HG02623 (cell line): ENCODE measurements around the gene ERVFRD-1.
A peak's percentile ranks its signal among the peaks of the same experiment; 100 is the strongest.
"Not testable (repeated sequence)": the region's sequence is repeated elsewhere in the genome, so short reads cannot be mapped to it uniquely, and the experiment has no call there.

Experiments
- ATAC-seq: cut with Tn5 transposase; IDR thresholded peaks from one replicate; pipeline ENCODE4 v1.9.1; 2021; ENCODE audit warnings: moderate library complexity; ENCODE audit not compliant: unreplicated experiment

ERVFRD-1 gene

DNA sequence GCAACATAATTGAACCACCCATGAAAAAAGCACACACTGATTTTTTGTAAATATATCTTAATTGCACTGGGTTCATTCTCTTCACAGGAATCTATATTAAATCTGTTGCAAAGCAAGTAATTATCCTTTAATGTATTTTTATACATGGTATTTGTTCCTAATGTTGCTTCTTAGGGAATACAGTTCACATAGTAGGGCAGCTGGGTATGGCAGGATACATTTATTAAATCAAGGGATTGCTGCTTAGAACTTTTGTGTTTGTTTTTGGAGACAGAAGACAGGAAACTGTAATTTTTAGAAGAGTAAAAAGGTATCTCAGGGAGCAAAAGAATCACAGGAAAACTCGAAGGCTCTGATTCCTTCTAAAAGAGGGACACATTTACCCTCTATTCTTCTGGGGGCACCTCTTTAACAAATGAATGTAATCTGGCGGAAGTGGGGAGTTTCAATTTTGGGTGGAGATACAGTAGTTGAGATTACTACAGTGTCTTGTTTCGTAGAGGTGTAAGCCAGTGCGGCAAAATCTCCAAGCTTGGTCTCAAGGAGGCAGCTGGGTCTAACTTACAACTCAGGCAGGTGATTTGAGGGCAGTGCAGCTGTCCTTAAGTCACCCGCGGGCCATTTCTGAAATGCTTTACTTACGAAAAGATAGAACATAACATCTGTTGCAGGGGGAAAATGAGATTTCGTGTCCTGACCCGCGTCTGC, 18.7 kb downstream of the ERVFRD-1 start:
- ATAC-seq, result peak; percentile 32

DNA sequence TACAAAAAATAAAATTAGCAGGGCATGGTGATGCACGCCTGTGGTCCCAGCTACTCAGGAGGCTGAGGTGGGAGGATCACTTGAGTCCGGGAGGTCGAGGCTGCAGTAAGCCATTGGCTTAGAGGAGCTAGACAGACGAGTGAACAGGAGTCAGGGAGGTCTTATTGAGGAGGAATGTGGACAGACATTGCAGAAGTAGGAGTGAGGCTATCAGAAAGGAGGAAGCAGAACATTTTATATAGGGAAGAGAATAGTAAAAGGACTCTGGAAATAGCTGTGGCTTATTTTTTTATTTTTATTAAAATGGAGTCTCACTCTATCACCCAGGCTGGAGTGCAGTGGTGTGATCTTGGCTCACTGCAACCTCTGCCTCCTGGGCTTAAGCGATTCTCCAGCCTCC, 20.4 kb downstream of the ERVFRD-1 start:
- ATAC-seq, result not testable (repeated sequence)

DNA sequence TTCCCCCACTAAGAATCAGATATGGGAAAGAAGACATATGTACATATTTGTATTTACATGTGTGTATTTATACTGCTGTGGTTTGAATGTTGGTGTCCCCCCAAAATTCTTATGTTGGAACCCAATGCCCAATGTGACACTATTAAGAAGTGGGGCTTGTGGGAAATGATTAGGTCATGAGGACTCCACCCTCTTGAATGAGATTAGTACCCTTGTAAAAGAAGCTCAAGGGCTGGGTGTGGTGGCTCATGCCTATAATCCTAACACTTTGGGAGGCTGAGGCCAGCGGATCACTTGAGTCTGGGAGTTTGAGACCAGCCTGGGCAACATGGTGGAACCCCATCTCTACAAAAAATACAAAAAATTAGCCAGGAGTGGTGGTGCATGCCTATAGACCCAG, 21.8 kb downstream of the ERVFRD-1 start:
- no peak for ATAC-seq

GRCh38 chr6:11087141-11087812, 24.2 kb downstream of the ERVFRD-1 start:
- ATAC-seq, result not testable (repeated sequence)

- no peak for ATAC-seq
These were observed 25.6 kb downstream of the ERVFRD-1 start for GRCh38 chr6:11085758-11086435.

DNA sequence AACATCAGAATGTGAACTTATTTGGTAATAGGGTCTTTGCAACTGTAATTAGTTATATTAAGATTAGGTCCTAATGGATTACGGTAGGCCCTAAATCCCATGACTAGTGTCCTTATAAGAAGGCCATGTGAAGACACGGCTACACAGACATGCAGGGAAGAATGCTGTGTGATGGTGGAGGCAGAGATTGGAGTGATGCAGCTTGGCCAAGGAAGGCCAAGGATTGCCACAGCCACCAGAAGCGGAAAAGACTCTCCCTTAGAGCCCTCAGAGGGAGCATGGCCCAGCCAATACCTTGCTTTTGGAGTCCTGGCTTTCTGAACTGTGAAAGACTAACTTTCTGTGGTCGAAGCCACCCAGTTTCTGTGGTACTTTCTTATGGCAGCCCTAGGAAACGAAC, 27.6 kb downstream of the ERVFRD-1 start:
- ATAC-seq, result no peak

GRCh38 chr6:11083491-11083890, 28.0 kb downstream of the ERVFRD-1 start:
- no peak for ATAC-seq

- ATAC-seq, result no peak
These were observed 31.2 kb downstream of the ERVFRD-1 start for GRCh38 chr6:11080296-11080695.

GRCh38 chr6:11078266-11078665, 33.3 kb downstream of the ERVFRD-1 start:
- ATAC-seq, result no peak

- no peak for ATAC-seq
These were observed 35.0 kb downstream of the ERVFRD-1 start for GRCh38 chr6:11076540-11076939.

DNA sequence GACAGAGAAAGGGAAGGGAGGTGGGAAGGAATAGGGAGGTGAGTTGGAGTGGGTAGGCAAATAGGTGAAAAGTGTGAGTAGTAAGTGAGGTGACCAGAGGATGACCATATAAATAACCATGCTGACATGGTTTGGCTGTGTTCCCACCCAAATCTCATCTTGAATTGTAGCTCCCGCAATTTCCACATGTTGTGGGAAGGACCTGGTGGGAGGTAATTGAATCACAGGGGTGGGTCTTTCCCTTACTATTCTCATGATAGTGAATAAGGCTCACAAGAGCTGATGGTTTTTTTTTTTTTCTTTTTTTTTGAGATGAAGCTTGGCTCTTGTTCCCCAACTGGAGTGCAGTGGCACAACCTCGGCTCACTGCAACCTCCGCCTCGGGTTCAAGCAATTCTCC, 39.4 kb downstream of the ERVFRD-1 start:
- no peak for ATAC-seq

- no peak for ATAC-seq
These were observed 41.8 kb downstream of the ERVFRD-1 start for GRCh38 chr6:11069760-11070159.

GRCh38 chr6:11067348-11067747, 44.2 kb downstream of the ERVFRD-1 start:
- no peak for ATAC-seq

DNA sequence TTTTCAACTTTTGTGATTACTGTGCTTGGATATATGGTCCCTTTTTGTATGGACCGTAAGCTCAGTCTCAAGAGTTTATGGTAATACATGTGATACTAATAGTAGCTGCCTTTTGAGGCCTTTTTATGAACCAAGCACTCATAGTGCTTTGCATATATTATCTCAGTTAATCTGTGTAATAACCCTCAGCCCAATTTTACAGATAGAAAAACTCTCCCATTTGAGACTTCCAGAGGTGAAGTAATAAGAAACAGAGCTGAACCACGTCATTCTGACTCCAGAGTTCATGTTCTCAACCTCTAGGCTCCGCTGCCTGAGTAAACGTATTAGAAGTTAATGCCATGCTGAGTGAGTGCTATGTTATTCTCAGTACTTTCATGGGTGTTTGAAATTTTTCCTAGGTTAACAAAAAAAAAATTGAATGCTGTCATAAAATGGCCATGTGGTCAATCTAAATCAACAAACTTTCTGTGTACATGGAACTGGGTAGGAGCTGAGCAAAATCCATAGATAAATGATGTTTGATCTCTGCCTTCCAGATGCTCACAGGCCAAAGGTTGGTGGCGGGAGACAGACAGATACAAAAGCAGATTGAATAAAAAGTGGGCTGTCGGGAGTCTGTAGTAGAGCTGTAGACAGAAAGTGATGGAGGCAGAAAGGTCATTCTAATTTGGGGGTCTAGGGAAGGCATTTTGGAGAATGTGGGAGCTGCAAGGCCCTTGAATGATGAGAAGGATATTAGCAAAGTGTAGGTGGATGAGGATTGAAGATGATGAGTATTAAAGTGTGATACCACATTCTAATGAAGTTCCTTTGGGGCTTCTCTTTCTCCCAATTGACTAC, 44.8 kb downstream of the ERVFRD-1 start:
- ATAC-seq, result no peak

GRCh38 chr6:11065436-11066202, 45.9 kb downstream of the ERVFRD-1 start:
- ATAC-seq, result no peak

DNA sequence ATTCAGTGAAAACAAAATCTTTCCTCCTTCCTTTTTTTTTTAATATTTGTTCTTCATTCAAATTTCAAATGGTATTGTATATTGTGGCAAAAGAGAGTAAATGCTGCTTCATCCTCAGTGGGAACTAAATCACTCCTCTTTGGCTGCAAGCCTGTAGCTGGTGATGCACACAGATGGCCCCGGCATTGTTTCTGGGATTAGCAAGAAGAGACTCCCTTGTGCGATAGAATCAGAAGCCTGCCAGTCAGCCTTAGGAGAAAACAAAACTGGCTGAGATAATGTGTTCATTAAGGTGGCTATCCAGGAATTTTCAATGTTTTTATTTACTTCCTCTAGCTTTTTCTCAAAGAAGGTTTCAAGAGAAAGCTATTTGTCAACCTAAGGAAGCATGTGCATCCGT, 46.7 kb downstream of the ERVFRD-1 start:
- no peak for ATAC-seq

- no peak for ATAC-seq
These were observed 48.8 kb downstream of the ERVFRD-1 start for GRCh38 chr6:11062715-11063114.

DNA sequence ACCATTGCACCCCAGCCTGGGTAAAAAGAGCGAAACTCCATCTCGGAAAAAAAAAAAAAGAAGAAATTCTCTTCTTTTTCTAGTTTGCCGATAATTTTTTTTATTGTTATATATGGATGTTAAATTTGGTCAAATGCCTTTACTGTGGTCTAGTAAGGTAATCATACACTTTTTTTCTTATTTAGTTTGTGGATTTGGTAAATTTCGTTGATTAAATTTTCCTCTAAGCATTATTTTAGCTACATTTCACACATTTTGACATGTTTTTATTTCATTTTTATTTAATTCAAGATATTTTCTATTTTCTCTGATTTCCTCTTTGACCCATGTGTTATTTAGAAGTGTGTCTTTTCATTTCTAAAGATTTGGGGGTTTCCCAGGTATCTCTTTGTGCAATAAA, 49.4 kb downstream of the ERVFRD-1 start:
- no peak for ATAC-seq

GRCh38 chr6:11058406-11058805, 53.1 kb downstream of the ERVFRD-1 start:
- ATAC-seq, result no peak

- ATAC-seq, result no peak
These were observed 54.7 kb downstream of the ERVFRD-1 start for GRCh38 chr6:11056871-11057270.
